Epithelial cell of proximal tubule (primary cell): ENCODE results near the gene VKORC1L1. TPM values are rescaled to one million over a fixed set of nuclear protein-coding genes. Genes with fewer than 3 reads are reported as not detected.
"Not testable (repeated sequence)": the region's sequence is repeated elsewhere in the genome, so short reads cannot be mapped to it uniquely, and the experiment has no call there.

Source experiments
- DNase-seq: peaks from one replicate; pipeline ENCODE4 v3.0.0-alpha.2; 2011; ENCODE audit warnings: low read depth
- H3K4me3 ChIP-seq: 2 replicates; pipeline ENCODE4 v1.5.1; 2011; ENCODE audit warnings: low read depth, mild to moderate bottlenecking, low read length
- total RNA-seq: library from RNA; depleted of rRNA; stranded (reverse); fragments of >200 nt; gene quantifications from 2 replicates; pipeline ENCODE4 v1.2.3, GENCODE V29; 2015
- TF ChIP-seq, protein P1 (sequence below): conservative IDR thresholded peaks from 2 replicates; pipeline ENCODE4 v1.5.1; 2012; ENCODE audit warnings: low read depth, mild to moderate bottlenecking, low read length

Gene VKORC1L1
- total RNA-seq, 1 donor from 2014 or later: 13.8 TPM

DNA sequence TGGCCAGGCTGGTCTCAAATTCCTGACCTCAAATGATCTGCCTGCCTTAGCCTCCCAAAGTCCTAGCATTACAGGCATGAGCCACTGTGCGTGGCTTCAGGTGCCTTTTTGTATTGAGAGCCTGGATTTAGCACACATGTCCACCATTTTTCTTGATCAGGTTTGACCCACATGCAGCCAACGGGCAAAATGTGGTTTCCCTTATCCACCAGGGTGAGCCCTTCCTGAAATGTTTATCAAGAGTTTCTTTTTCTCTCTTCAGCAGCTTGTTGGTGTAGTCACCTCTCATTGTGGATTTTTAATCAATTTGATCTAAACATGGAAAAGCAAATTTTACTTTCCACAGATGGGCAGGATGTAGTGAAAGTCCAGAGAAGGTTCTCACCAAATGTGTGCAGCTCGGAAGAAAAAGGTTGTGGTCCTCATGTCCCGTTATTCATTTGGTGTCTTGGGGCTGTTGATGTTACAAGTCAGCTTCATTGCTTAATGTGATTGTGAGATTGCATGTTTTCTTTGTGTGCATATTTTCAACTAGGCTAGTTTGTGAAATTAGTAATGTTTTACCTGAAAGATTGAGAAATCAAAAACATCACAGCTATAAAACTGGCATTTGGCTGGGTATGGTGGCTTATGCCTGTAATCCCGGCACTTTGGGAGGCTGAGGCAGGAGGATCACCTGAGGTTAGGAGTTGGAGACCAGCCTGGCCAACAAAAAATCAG lies 80.3 kb downstream of the VKORC1L1 start:
- TF ChIP-seq, protein P1, sequence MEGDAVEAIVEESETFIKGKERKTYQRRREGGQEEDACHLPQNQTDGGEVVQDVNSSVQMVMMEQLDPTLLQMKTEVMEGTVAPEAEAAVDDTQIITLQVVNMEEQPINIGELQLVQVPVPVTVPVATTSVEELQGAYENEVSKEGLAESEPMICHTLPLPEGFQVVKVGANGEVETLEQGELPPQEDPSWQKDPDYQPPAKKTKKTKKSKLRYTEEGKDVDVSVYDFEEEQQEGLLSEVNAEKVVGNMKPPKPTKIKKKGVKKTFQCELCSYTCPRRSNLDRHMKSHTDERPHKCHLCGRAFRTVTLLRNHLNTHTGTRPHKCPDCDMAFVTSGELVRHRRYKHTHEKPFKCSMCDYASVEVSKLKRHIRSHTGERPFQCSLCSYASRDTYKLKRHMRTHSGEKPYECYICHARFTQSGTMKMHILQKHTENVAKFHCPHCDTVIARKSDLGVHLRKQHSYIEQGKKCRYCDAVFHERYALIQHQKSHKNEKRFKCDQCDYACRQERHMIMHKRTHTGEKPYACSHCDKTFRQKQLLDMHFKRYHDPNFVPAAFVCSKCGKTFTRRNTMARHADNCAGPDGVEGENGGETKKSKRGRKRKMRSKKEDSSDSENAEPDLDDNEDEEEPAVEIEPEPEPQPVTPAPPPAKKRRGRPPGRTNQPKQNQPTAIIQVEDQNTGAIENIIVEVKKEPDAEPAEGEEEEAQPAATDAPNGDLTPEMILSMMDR: no peak
- H3K4me3 ChIP-seq: no peak overlapping the region
- no peak for DNase-seq

DNA sequence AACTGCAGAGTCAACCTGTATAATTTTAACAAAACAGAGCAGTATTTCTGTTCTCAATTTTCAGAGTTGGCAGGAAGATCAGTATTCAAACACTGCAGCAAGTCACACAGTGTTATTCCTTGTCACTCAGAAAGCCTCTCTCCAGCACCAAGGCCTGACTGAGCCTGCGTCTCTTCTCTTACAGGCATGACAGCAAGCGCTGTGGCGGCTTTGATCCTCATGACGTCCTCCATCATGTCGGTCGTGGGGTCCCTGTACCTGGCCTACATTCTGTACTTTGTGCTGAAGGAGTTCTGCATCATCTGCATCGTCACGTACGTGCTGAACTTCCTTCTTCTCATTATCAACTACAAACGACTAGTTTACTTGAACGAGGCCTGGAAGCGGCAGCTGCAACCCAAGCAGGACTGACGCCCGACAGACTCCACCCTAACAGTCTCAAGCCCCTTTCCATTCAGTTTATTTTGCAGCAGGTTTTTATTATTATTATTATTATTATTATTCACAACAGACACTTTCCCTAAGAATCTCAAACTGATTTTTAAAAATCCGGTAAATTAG lies 81.1 kb downstream of the VKORC1L1 start:
- TF ChIP-seq, protein P1: no peak
- H3K4me3 ChIP-seq: no peak overlapping the region
- no peak for DNase-seq

DNA sequence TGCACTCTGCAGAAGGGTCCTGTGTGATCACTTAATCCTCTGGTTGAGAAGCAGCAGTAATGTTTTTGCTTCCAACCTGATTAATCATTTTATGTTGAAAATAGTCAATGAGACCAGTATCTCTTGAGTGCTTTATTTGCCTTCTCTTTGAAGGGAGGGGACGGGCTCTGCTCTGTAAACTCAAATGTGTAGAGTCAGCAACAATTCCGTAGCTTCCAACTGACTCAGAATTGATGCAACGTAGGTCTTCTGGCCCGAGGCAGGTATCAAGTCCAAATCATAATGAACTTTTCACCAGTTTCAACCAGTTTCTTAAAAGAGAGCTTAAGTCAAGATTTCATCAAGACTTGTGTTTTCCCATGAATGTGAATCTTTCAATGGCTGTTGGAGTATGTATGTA lies 82.8 kb downstream of the VKORC1L1 start:
- no peak overlapping the region for H3K4me3 ChIP-seq
- TF ChIP-seq, protein P1: no peak
- DNase-seq: no peak

DNA sequence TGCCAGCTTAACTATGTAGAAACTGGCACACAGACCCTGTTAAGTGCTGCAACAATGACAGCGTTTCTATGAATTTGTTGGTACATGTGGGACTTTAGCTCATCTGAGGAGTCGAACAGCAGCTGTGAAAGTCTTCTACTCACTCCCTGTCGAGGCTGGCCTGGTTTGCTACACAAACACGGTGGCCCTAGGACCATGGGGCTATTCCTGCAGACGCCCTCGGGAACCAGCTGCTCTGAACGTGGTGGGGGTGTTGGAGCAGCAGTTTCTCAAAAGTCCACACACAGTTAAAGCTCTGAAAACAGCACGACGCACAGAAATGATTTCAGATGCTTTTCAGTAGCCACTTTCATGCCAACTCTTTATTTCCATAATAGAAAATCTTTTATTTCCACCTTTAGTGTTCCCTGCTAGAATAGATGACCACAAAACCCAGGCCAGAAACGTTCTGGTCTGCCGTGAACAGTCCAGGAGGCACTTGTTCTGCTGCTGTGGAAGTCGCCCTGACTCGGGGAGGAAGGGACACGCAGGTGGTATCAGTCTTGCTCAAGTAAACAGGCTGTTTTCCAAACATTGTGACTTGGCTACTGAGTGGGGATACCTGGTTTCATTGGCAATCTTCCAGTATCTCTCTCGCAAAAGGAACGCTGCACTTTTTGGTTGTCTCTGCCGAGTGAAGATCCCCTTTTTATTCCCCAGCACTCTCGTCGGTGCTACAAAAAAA lies 87.6 kb downstream of the VKORC1L1 start:
- no peak overlapping the region for H3K4me3 ChIP-seq
- TF ChIP-seq, protein P1: no peak
- no peak for DNase-seq

DNA sequence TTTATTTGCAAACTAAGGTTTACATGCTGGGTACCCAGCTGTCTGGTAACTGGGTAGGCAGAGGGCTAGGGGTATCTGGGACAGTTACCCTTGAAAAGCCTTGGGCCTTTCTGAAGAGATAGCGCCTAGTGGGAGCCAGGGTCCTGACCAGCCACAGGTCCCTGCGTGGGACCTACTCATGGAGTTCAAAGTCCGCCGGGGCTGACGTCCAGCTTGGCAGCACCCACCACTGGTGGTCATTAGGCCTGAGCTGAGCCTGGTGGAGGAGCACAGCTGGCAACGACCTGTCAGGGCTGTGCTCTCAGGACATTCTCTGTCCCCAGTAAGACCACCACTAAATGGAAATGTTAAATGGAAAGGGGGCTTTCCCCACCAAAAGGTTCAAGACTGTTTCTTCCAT lies 89.2 kb downstream of the VKORC1L1 start:
- TF ChIP-seq, protein P1: no peak
- DNase-seq: no peak
- H3K4me3 ChIP-seq: no peak overlapping the region

DNA sequence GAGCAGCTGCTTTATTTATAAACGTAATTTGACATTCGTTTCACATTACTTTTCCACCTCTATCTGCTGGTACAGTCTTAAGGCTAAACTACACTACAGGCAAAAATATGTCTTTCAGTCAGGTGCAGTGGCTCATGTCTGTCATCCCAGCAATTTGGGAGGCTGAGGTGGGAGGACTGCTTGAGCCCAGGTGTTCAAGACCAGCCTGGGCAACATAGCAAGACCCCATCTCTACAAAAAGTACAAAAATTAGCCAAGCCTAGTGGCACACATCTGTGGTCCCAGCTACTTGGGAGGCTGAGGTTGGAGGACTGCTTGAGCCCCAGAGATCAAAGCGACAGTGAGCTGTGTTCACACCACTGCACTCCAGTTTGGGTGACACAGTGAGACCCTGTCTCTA lies 91.8 kb downstream of the VKORC1L1 start:
- not testable (repeated sequence) for H3K4me3 ChIP-seq, DNase-seq

DNA sequence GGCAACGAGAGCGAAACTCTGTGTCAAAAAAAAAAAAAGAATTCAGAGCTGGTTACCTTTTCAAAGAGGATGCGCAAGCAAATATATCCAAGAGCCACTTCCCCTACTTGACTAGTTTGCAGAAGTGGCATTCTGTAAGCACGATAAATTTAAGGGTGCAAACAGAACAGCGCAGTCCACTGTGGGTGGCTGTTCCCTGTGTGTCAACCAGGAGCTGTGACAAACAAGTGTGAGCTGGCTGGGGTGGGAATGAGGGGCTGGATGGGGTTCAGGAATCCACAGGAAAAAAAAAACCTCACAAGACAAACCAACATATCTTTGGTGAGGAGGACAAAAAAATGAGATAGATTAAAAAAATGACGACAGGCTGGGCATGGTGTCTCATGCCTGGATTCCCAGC lies 93.3 kb downstream of the VKORC1L1 start:
- DNase-seq: no peak
- no peak overlapping the region for H3K4me3 ChIP-seq
- TF ChIP-seq, protein P1: no peak
